H1 (cell line): ENCODE measurements around the gene TMEM221. TPM values are rescaled to one million over a fixed set of nuclear protein-coding genes. Genes with fewer than 3 reads are reported as not detected.

Experiments
- ASH2L ChIP-seq: fragments of 200-600, 300-600 bp; sonication (generic); IDR thresholded peaks from one replicate; pipeline ENCODE4 v1.7.1; 2017; ENCODE audit warnings: low read length
- ATF2 ChIP-seq: IDR thresholded peaks from 2 replicates; pipeline ENCODE4 v1.6.1; 2012; ENCODE audit warnings: low read length, inconsistent platforms
- CHD2 ChIP-seq: IDR thresholded peaks from 2 replicates; pipeline ENCODE4 v1.6.1; 2012; ENCODE audit warnings: low read length, improper control_type of control experiment
- HDAC6 ChIP-seq: IDR thresholded peaks from one replicate; pipeline ENCODE4 v1.7.1; 2012; ENCODE audit warnings: low read depth, mild to moderate bottlenecking, inconsistent platforms, low read length, moderate library complexity
- JUND ChIP-seq: IDR thresholded peaks from 2 replicates; pipeline ENCODE4 v1.6.1; 2011; ENCODE audit warnings: mild to moderate bottlenecking, improper control_type of control experiment, low read length
- KDM4A ChIP-seq: IDR thresholded peaks from one replicate; pipeline ENCODE4 v1.7.1; 2012; ENCODE audit warnings: low read depth, mild to moderate bottlenecking, moderate library complexity, low read length, inconsistent platforms; ENCODE audit not compliant: severe bottlenecking
- RNF2 ChIP-seq: fragments of 200-900, 300-1000 bp; sonication (generic); IDR thresholded peaks from 2 replicates; pipeline ENCODE4 v1.7.1; 2016; ENCODE audit warnings: borderline replicate concordance, low read depth, mild to moderate bottlenecking, antibody characterized with exemption, low read length; ENCODE audit not compliant: poor library complexity, severe bottlenecking; ENCODE audit errors: missing control alignments
- SUZ12 ChIP-seq: fragments of 200-600 bp; sonication (generic); IDR thresholded peaks from 2 replicates; pipeline ENCODE4 v1.6.1; 2012; ENCODE audit warnings: mild to moderate bottlenecking, inconsistent platforms, low read length, moderate library complexity, mixed read lengths
- polyA plus RNA-seq, 7 experiments: library from polyadenylated mRNA; depleted of rRNA in 3 of 7; stranded (reverse) in 5 of 7; unstranded in 2 of 7; fragments of >200 nt in 5 of 7; fragments of 200-250 nt in 2 of 7; gene quantifications; 1 replicate in 5 of 7; 2 replicates in 1 of 7; 4 replicates in 1 of 7; pipeline versions ENCODE4 v1.2.1 to v1.2.3, GENCODE V29; 2011 to 2013; ENCODE audit warnings: missing spikeins in 2 of 7, mixed read lengths in 2 of 7
- total RNA-seq: library from RNA; stranded (reverse); fragmentation: NEBNext Ultra II Directional; extraction: Animal tissue kit (Norgen Biotek cat#: 25700); gene quantifications from 2 replicates; pipeline ENCODE4 v1.2.1, GENCODE V29; 2021

TMEM221 gene
- total and polyA plus RNA-seq, 2 of the 8 experiments (the other 6 are each of a cell fraction or from before 2014, with no cell fraction given): 1.4 to 2.0 TPM

- TF ChIP-seq KDM4A (peak; percentile 68), HDAC6 (no peak), ASH2L (peak; percentile 67), JUND (no peak), RNF2 (no peak), SUZ12 (no peak), CHD2 (0 out of 2 replicates have a peak, but pooled peaks have one; percentile 17), ATF2 (peak; percentile 19; the same call in 1 of the 2 replicates)
Observed at GRCh38 chr19:17390665-17391370, 57.6 kb downstream of the TMEM221 start (continued).
